Vagina (tissue), 2 donors: ENCODE results near the gene STARD10.

Experiments used
- POLR2A ChIP-seq, 2 donors: fragments of 450-650 bp; IDR thresholded peaks; one replicate each; pipeline ENCODE4 v1.6.1; 2017; ENCODE audit warnings: antibody characterized with exemption in 2 of 2, mild to moderate bottlenecking in 2 of 2, moderate library complexity in 2 of 2
- TF ChIP-seq, protein P1 (sequence below), 3 experiments: fragments of 450-650 bp in 2 of 3; fragments of 200-600 bp in 1 of 3; sonication (generic) in 1 of 3; IDR thresholded peaks; one replicate each; pipeline ENCODE4 v1.5.1; 2017 to 2019; ENCODE audit warnings: antibody characterized with exemption in 3 of 3, mild to moderate bottlenecking in 2 of 3, moderate library complexity in 2 of 3

DNA sequence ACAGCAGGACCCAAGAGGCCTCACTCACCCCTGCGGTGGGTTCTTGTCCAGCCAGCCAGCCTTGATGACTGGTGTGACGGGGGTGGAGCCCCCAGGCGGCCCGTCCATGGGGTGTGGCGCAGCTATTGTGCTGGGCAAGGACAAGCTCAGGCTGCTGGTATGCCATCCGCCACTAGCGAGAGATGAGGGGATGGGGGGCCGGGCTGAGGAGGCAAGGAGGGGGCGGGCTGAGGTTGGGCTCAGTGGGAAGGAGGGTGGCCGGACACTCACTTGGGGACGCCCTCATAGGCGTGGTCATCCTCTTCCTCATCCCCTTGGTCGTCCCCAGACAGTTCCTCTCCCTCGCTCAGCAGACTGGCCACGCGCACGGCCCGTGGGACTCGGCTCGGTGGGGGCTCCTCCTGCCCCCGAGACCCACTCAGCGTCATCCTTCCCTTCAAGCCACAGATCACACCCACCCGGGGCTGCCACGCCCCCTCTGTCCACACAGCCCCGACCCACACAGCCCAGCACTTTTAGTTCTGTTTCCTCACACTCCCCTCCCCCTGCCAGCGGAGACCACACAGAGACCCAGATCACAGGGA lies 81.6 kb downstream of the STARD10 start:
- no peak for TF ChIP-seq POLR2A (IDR thresholded peaks at IDR 0.05)
- TF ChIP-seq, protein P1, sequence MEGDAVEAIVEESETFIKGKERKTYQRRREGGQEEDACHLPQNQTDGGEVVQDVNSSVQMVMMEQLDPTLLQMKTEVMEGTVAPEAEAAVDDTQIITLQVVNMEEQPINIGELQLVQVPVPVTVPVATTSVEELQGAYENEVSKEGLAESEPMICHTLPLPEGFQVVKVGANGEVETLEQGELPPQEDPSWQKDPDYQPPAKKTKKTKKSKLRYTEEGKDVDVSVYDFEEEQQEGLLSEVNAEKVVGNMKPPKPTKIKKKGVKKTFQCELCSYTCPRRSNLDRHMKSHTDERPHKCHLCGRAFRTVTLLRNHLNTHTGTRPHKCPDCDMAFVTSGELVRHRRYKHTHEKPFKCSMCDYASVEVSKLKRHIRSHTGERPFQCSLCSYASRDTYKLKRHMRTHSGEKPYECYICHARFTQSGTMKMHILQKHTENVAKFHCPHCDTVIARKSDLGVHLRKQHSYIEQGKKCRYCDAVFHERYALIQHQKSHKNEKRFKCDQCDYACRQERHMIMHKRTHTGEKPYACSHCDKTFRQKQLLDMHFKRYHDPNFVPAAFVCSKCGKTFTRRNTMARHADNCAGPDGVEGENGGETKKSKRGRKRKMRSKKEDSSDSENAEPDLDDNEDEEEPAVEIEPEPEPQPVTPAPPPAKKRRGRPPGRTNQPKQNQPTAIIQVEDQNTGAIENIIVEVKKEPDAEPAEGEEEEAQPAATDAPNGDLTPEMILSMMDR (IDR thresholded peaks at IDR 0.05), result no peak
